GM12892 (cell line): ENCODE measurements around the gene TLX2.

Experiments used
- POLR2A ChIP-seq: IDR thresholded peaks from 2 replicates; pipeline ENCODE4 v1.6.1; 2011; ENCODE audit warnings: low read depth, low read length, control low read depth
- POLR2AphosphoS5 ChIP-seq: IDR thresholded peaks from 2 replicates; pipeline ENCODE4 v1.6.1; 2011; ENCODE audit warnings: low read depth, low read length, control low read depth

GRCh38 chr2:74546004-74546403 is 31.8 kb downstream of the TLX2 start:
- TF ChIP-seq POLR2A (no peak), POLR2AphosphoS5 (no peak)
